ENCODE results near the gene GABRG3.

The GABRG3 gene

DNA sequence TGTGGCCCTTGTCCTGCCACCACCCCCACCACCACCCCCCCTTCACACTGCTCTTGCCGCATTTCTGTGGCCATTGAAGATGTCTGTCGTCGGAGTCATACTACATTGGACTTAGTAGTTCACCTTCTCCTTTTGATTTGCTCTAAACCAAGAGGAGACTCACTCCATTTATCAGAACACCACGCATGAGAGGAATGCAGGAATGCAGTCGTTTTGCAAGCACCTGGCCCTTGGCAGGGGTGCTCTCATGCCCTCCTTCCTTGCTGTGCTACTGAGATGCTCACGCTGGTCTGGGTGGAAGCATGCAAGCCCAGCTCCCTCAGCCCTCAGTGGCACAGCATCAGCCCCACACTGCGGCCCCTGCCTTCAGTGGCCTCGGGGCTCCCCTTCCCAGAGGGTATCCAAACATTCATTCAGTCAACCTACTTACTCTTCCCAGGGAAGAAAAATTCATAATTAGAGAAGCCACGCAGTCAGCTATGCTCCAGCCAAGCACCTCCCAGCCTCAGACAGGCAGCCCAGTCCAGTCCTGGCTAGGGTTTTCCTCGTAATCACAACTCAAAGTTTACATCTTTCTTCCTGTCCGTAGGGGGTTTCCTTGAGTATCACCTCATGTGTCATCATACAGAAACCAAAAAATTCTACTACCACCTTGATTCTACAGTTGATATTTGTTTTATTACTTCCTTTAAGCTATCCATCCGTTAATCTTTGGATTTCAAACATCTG, 520.0 kb downstream of the GABRG3 start:
- DNase-seq (ENCODE audit: low read depth in 1 of 2, low spot score in 1 of 2) = no peak
- H3K27ac ChIP-seq (replicated peaks) = no peak overlapping the region
- no peak overlapping the region for H3K4me3 ChIP-seq (replicated peaks; ENCODE audit: insufficient read depth, low read length)
- no peaks in the 10 kb centered on the region for H3K27me3 ChIP-seq (ENCODE audit: insufficient read depth, poor library complexity, severe bottlenecking)
- no peak for TF ChIP-seq GABPA (IDR thresholded peaks at IDR 0.05; ENCODE audit: low read depth)
- TF ChIP-seq POLR2AphosphoS5 (IDR thresholded peaks at IDR 0.05; ENCODE audit: low read depth) = no peak
- TF ChIP-seq, protein P1, sequence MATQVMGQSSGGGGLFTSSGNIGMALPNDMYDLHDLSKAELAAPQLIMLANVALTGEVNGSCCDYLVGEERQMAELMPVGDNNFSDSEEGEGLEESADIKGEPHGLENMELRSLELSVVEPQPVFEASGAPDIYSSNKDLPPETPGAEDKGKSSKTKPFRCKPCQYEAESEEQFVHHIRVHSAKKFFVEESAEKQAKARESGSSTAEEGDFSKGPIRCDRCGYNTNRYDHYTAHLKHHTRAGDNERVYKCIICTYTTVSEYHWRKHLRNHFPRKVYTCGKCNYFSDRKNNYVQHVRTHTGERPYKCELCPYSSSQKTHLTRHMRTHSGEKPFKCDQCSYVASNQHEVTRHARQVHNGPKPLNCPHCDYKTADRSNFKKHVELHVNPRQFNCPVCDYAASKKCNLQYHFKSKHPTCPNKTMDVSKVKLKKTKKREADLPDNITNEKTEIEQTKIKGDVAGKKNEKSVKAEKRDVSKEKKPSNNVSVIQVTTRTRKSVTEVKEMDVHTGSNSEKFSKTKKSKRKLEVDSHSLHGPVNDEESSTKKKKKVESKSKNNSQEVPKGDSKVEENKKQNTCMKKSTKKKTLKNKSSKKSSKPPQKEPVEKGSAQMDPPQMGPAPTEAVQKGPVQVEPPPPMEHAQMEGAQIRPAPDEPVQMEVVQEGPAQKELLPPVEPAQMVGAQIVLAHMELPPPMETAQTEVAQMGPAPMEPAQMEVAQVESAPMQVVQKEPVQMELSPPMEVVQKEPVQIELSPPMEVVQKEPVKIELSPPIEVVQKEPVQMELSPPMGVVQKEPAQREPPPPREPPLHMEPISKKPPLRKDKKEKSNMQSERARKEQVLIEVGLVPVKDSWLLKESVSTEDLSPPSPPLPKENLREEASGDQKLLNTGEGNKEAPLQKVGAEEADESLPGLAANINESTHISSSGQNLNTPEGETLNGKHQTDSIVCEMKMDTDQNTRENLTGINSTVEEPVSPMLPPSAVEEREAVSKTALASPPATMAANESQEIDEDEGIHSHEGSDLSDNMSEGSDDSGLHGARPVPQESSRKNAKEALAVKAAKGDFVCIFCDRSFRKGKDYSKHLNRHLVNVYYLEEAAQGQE (IDR thresholded peaks at IDR 0.05; ENCODE audit: insufficient replicate concordance, low read depth) = no peak
- no peak for TF ChIP-seq SPI1 (IDR thresholded peaks at IDR 0.05; ENCODE audit: borderline replicate concordance, low read depth)
- TF ChIP-seq, protein P2, sequence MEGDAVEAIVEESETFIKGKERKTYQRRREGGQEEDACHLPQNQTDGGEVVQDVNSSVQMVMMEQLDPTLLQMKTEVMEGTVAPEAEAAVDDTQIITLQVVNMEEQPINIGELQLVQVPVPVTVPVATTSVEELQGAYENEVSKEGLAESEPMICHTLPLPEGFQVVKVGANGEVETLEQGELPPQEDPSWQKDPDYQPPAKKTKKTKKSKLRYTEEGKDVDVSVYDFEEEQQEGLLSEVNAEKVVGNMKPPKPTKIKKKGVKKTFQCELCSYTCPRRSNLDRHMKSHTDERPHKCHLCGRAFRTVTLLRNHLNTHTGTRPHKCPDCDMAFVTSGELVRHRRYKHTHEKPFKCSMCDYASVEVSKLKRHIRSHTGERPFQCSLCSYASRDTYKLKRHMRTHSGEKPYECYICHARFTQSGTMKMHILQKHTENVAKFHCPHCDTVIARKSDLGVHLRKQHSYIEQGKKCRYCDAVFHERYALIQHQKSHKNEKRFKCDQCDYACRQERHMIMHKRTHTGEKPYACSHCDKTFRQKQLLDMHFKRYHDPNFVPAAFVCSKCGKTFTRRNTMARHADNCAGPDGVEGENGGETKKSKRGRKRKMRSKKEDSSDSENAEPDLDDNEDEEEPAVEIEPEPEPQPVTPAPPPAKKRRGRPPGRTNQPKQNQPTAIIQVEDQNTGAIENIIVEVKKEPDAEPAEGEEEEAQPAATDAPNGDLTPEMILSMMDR (IDR thresholded peaks at IDR 0.05; ENCODE audit: insufficient read depth, low read length) = no peak

DNA sequence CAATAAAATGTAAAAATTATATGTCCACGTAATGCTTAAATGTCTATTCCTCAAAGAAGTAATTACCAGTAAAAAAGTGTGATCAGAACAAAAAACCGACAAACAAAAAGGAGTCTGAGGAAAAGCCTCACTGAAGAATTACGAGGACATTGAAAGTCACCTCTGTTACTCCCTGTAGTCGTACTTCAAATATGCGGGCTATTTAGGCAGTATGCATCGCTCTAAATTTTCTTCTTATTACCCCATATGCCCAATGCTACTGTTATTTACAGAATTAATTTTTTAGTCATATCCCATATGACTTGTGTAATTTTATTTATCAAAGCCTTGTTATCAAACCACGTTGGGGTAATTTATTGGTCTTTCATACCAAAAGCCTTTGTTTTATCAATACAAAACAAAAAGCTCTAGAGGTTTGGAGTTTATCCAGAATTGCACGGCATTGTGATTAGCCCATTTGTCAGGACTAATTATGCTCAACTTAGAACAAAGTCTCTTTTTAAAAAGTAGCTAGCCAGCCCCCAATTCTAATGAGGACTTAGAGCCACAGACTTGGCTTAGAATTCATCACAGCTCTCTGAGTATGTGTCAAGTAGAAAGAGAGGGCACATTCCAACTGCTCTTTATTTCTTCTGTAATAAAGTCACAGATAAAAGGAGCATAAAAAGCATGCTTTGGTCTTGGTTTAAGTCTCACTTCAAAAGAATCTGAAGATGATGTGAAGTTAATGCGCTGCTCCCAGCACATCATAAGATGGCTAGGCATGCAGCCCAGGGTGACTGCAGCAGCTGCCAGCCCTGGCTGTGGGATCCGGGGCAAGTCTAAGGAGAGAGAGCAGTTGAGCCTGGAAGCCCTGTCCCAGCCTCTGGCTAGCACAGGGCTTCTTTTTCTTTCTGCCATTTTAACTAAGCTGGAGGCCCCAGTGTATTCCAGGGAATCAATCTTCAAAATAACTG, 521.0 kb downstream of the GABRG3 start:
- Histone ChIP-seq H3K4me3 (replicated peaks; ENCODE audit: insufficient read depth, low read length) (no peak overlapping the region), H3K27me3 (ENCODE audit: insufficient read depth, poor library complexity, severe bottlenecking) (no peaks in the 10 kb centered on the region), H3K27ac (replicated peaks) (no peak overlapping the region)
- DNase-seq (ENCODE audit: low read depth in 1 of 2, low spot score in 1 of 2) = no peak
- TF ChIP-seq POLR2AphosphoS5 (IDR thresholded peaks at IDR 0.05; ENCODE audit: low read depth) = no peak

DNA sequence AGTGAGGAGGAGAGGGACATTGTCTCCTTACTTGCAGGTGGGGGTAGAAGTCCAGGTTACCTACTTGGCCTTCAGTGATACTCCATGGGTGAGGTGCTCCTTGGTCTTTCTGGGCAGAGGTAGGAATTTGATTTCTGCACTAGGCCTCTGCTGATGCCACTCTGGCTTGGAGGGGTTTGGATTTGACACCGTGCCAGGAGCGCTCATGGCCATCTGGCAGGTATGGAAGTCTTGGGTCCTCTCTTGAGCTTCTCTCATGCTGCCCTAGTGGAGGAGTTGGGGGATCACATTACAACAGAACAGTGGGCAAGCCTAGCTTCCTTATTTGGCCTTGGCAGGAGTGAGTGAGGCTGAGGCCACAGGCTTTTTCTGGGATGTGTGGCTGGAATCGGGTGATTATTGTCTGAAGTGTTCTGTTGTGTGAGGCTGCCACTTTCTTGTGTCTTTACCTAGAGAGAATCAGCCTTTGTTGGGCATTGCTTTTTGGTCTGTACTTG, 525.0 kb downstream of the GABRG3 start:
- Histone ChIP-seq H3K27ac (replicated peaks) (no peak overlapping the region), H3K4me3 (replicated peaks; ENCODE audit: insufficient read depth, low read length) (no peak overlapping the region), H3K27me3 (ENCODE audit: insufficient read depth, poor library complexity, severe bottlenecking) (no peaks in the 10 kb centered on the region)
- TF ChIP-seq GABPA (IDR thresholded peaks at IDR 0.05; ENCODE audit: low read depth) (no peak), POLR2AphosphoS5 (IDR thresholded peaks at IDR 0.05; ENCODE audit: low read depth) (no peak), SPI1 (IDR thresholded peaks at IDR 0.05; ENCODE audit: borderline replicate concordance, low read depth) (no peak)
- TF ChIP-seq, protein P1 (IDR thresholded peaks at IDR 0.05; ENCODE audit: insufficient replicate concordance, low read depth) = no peak
- TF ChIP-seq, protein P2 (IDR thresholded peaks at IDR 0.05; ENCODE audit: insufficient read depth, low read length) = no peak
- DNase-seq (ENCODE audit: low read depth in 1 of 2, low spot score in 1 of 2) = no peak

- Histone ChIP-seq H3K27ac (replicated peaks) (no peak overlapping the region), H3K4me3 (replicated peaks; ENCODE audit: insufficient read depth, low read length) (no peak overlapping the region), H3K27me3 (ENCODE audit: insufficient read depth, poor library complexity, severe bottlenecking) (no peaks in the 10 kb centered on the region)
- TF ChIP-seq, protein P1 (IDR thresholded peaks at IDR 0.05; ENCODE audit: insufficient replicate concordance, low read depth) = no peak
- TF ChIP-seq, protein P2 (IDR thresholded peaks at IDR 0.05; ENCODE audit: insufficient read depth, low read length) = no peak
- TF ChIP-seq GABPA (IDR thresholded peaks at IDR 0.05; ENCODE audit: low read depth) = no peak
- TF ChIP-seq SPI1 (IDR thresholded peaks at IDR 0.05; ENCODE audit: borderline replicate concordance, low read depth) = no peak
- no peak for TF ChIP-seq POLR2AphosphoS5 (IDR thresholded peaks at IDR 0.05; ENCODE audit: low read depth)
- DNase-seq (ENCODE audit: low read depth in 1 of 2, low spot score in 1 of 2) = no peak
Measured at GRCh38 chr15:27498700-27499099, 527.7 kb downstream of the GABRG3 start.

All from HL-60 (cell line).